ENCODE results near the gene FRMD3.

Gene FRMD3

GRCh38 chr9:83283528-83283927, 254.7 kb downstream of the FRMD3 start:
- Histone ChIP-seq H3K4me3 (ENCODE audit: low read depth, low read length) (no peak overlapping the region), H3K36me3 (peaks cover 4% of the 10 kb centered on the region), H3K27me3 (no peaks in the 10 kb centered on the region), H3K9me3 (no peaks in the 10 kb centered on the region), H3K4me1 (peaks cover 24% of the 10 kb centered on the region)
- no peak for DNase-seq
- TF ChIP-seq CTCF (IDR thresholded peaks at IDR 0.05; ENCODE audit: low read depth, low read length), result no peak

- Histone ChIP-seq H3K4me1 (peaks cover 24% of the 10 kb centered on the region), H3K9me3 (no peaks in the 10 kb centered on the region), H3K36me3 (peaks cover 11% of the 10 kb centered on the region), H3K27me3 (no peaks in the 10 kb centered on the region), H3K4me3 (ENCODE audit: low read depth, low read length) (peak overlapping the region; percentile 40)
- DNase-seq, result peak; percentile 71
- no peak for TF ChIP-seq CTCF (IDR thresholded peaks at IDR 0.05; ENCODE audit: low read depth, low read length)
Observed at GRCh38 chr9:83281306-83282255, 256.6 kb downstream of the FRMD3 start.

- H3K27me3 ChIP-seq, result no peaks in the 10 kb centered on the region
Observed at GRCh38 chr9:83280790-83281189, 257.4 kb downstream of the FRMD3 start.

GRCh38 chr9:83280268-83280667, 257.9 kb downstream of the FRMD3 start:
- H3K4me1 ChIP-seq, result peaks cover 24% of the 10 kb centered on the region
- H3K4me3 ChIP-seq (ENCODE audit: low read depth, low read length), result no peak overlapping the region
- TF ChIP-seq CTCF (IDR thresholded peaks at IDR 0.05; ENCODE audit: low read depth, low read length), result no peak
- H3K36me3 ChIP-seq, result peaks cover 19% of the 10 kb centered on the region
- no peaks in the 10 kb centered on the region for H3K27me3 ChIP-seq
- DNase-seq, result no peak
- H3K9me3 ChIP-seq, result no peaks in the 10 kb centered on the region

More at GRCh38 chr9:83280790-83281189, 257.4 kb downstream of the FRMD3 start:
- TF ChIP-seq CTCF (IDR thresholded peaks at IDR 0.05; ENCODE audit: low read depth, low read length), result no peak
- no peak for DNase-seq
- Histone ChIP-seq H3K9me3 (no peaks in the 10 kb centered on the region), H3K4me1 (peaks cover 24% of the 10 kb centered on the region), H3K4me3 (ENCODE audit: low read depth, low read length) (peak overlapping the region; percentile 40), H3K36me3 (peaks cover 14% of the 10 kb centered on the region)

- Histone ChIP-seq H3K27me3 (no peaks in the 10 kb centered on the region), H3K4me3 (ENCODE audit: low read depth, low read length) (no peak overlapping the region), H3K9me3 (no peaks in the 10 kb centered on the region), H3K4me1 (peaks cover 23% of the 10 kb centered on the region), H3K36me3 (peaks cover 29% of the 10 kb centered on the region)
- no peak for DNase-seq
- no peak for TF ChIP-seq CTCF (IDR thresholded peaks at IDR 0.05; ENCODE audit: low read depth, low read length)
Observed at GRCh38 chr9:83274787-83275186, 263.4 kb downstream of the FRMD3 start.

- Histone ChIP-seq H3K4me3 (ENCODE audit: low read depth, low read length) (peak overlapping the region; percentile 22; the same call in 1 of the 2 replicates), H3K9me3 (no peaks in the 10 kb centered on the region), H3K27me3 (no peaks in the 10 kb centered on the region), H3K36me3 (peaks cover 22% of the 10 kb centered on the region), H3K4me1 (peaks cover 28% of the 10 kb centered on the region)
- TF ChIP-seq CTCF (IDR thresholded peaks at IDR 0.05; ENCODE audit: low read depth, low read length), result no peak
- peak; percentile 69 for DNase-seq
Observed at GRCh38 chr9:83271665-83272071, 266.5 kb downstream of the FRMD3 start.

All from BE2C (cell line).